ENCODE measurements around the gene ANKS4B. TPM values are rescaled to one million over a fixed set of nuclear protein-coding genes. Genes with fewer than 3 reads are reported as not detected.

Gene ANKS4B
- polyA plus RNA-seq, 3 donors: not detected

DNA sequence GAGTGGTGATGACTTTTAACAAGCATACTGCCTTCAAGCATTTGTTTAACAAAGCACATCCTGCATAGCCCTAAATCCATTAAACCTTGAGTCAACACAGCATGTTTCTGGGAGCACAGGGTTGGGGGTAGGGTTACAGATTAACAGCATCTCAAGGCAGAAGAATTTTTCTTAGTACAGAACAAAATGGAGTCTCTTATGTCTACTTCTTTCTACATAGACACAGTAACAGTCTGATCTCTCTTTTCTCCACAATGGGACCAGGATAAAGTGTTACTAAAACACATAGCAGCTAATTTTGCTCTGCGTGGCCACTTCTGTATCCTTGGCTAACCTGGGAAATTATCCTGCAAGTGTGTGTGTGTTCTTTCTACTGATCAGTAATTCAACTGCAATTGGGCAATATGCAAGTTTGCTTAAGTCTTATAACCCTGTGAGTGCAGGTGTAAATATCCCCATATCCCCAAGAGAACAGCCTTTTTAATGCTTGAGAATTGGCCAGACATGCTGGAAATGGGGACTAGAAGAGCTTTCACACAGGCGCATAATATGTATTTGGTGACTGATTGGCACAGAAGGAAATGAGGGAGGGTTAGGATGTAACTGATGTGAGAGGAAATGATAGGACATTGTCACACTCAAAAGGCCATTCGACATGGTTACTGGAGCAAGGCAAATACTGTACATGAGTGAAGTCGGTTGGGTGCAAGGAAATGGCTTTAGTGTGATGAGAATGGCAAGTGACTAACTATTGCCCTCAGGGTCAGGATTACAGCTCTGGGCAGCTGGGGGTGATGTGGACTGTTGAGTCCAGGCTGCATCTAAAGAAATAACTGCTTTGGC, 10.8 kb upstream of the ANKS4B start:
- no peaks in the 10 kb centered on the region for H3K4me1 ChIP-seq (ENCODE audit: control insufficient read depth in 1 of 2, insufficient read depth in 2 of 2, low read length in 2 of 2)
- no peaks in the 10 kb centered on the region for H3K9me3 ChIP-seq (replicated peaks in 1 of 2; ENCODE audit: control insufficient read depth in 1 of 2, insufficient read depth in 1 of 2, low read length in 2 of 2)
- H4K20me1 ChIP-seq (ENCODE audit: insufficient read depth, low read length): no peaks in the 10 kb centered on the region
- H3K9ac ChIP-seq (ENCODE audit: insufficient read depth, low read length, poor library complexity, severe bottlenecking): no peak overlapping the region
- H2AFZ ChIP-seq (ENCODE audit: insufficient read depth, low read depth, low read length, poor library complexity, severe bottlenecking): no peak overlapping the region
- H3K36me3 ChIP-seq (replicated peaks in 1 of 2; ENCODE audit: control insufficient read depth in 1 of 2, insufficient read depth in 2 of 2, low read length in 2 of 2): no peaks in the 10 kb centered on the region
- Mint-ChIP-seq H3K9me3 (no peaks in the 10 kb centered on the region), H3K36me3 (no peaks in the 10 kb centered on the region), H3K27me3 (ENCODE audit: low read depth in 3 of 3) (peaks cover 10 to 37% (median 25%) of the 10 kb centered on the region in 3 donors), H3K4me3 (no peak overlapping the region), H3K27ac (no peak overlapping the region), H3K4me1 (peaks cover under 1% of the 10 kb centered on the region)
- H3K27ac ChIP-seq (ENCODE audit: low read depth in 1 of 2, low read length in 2 of 2): no peak overlapping the region
- H3K27me3 ChIP-seq (ENCODE audit: control insufficient read depth in 2 of 2, insufficient read depth in 2 of 2, low read length in 2 of 2): peaks cover 2 to 21% of the 10 kb centered on the region in 2 donors
- H3K4me3 ChIP-seq (replicated peaks in 1 of 3; ENCODE audit: low read depth in 2 of 3, low read length in 3 of 3): no peak overlapping the region
- no peaks in the 10 kb centered on the region for H3K79me2 ChIP-seq (ENCODE audit: insufficient read depth, low read length)
- no peak overlapping the region for H3K4me2 ChIP-seq (replicated peaks; ENCODE audit: extremely low read depth, low read length, poor library complexity, severe bottlenecking)
- DNase-seq: no peak
- intact Hi-C loops (cut with micrococcal nuclease): no loop called here
- TF ChIP-seq, protein P1, sequence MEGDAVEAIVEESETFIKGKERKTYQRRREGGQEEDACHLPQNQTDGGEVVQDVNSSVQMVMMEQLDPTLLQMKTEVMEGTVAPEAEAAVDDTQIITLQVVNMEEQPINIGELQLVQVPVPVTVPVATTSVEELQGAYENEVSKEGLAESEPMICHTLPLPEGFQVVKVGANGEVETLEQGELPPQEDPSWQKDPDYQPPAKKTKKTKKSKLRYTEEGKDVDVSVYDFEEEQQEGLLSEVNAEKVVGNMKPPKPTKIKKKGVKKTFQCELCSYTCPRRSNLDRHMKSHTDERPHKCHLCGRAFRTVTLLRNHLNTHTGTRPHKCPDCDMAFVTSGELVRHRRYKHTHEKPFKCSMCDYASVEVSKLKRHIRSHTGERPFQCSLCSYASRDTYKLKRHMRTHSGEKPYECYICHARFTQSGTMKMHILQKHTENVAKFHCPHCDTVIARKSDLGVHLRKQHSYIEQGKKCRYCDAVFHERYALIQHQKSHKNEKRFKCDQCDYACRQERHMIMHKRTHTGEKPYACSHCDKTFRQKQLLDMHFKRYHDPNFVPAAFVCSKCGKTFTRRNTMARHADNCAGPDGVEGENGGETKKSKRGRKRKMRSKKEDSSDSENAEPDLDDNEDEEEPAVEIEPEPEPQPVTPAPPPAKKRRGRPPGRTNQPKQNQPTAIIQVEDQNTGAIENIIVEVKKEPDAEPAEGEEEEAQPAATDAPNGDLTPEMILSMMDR (IDR thresholded peaks at IDR 0.05): no peak
- WGBS (ENCODE audit: insufficient coverage): 87% methylated on average over 3 of the region's 4 CpGs

DNA sequence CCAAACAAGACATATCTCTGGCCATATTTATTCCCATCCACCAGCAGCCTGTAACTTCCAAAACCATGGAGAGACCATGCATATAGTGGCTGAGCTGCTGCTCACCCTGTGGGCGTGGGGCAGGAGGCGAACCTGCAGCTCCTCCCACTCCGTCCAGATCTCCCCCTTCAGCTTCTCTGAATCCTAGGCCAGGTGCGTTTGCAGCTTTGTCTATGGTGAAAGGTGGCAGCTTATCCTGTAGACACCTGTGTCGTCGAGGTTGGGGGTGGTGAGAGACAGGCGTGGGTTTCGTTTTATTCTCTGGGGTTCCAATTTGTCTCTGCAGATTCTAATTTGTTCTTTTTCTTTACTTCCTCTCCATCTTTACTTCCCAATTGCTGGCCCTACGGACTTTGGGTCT, 9.7 kb upstream of the ANKS4B start:
- H3K27me3 ChIP-seq (ENCODE audit: control insufficient read depth in 2 of 2, insufficient read depth in 2 of 2, low read length in 2 of 2): peaks cover 2 to 24% of the 10 kb centered on the region in 2 donors
- H3K36me3 Mint-ChIP-seq: no peaks in the 10 kb centered on the region
- no peak overlapping the region for H3K4me3 Mint-ChIP-seq
- no peaks in the 10 kb centered on the region for H3K36me3 ChIP-seq (replicated peaks in 1 of 2; ENCODE audit: control insufficient read depth in 1 of 2, insufficient read depth in 2 of 2, low read length in 2 of 2)
- peaks cover 9 to 36% (median 19%) of the 10 kb centered on the region in 3 donors for H3K27me3 Mint-ChIP-seq (ENCODE audit: low read depth in 3 of 3)
- WGBS (ENCODE audit: insufficient coverage): 14% methylated on average over 1 of the region's 9 CpGs
- H3K4me2 ChIP-seq (replicated peaks; ENCODE audit: extremely low read depth, low read length, poor library complexity, severe bottlenecking): no peak overlapping the region
- no peak overlapping the region for H3K27ac ChIP-seq (ENCODE audit: low read depth in 1 of 2, low read length in 2 of 2)
- H3K4me3 ChIP-seq (replicated peaks in 1 of 3; ENCODE audit: low read depth in 2 of 3, low read length in 3 of 3): no peak overlapping the region
- no peaks in the 10 kb centered on the region for H3K9me3 Mint-ChIP-seq
- no peak overlapping the region for H3K9ac ChIP-seq (ENCODE audit: insufficient read depth, low read length, poor library complexity, severe bottlenecking)
- no peak for DNase-seq
- no peaks in the 10 kb centered on the region for H4K20me1 ChIP-seq (ENCODE audit: insufficient read depth, low read length)
- H3K4me1 Mint-ChIP-seq: peaks cover 6% of the 10 kb centered on the region
- H3K79me2 ChIP-seq (ENCODE audit: insufficient read depth, low read length): no peaks in the 10 kb centered on the region
- no peak overlapping the region for H2AFZ ChIP-seq (ENCODE audit: insufficient read depth, low read depth, low read length, poor library complexity, severe bottlenecking)
- H3K9me3 ChIP-seq (replicated peaks in 1 of 2; ENCODE audit: control insufficient read depth in 1 of 2, insufficient read depth in 1 of 2, low read length in 2 of 2): no peaks in the 10 kb centered on the region
- intact Hi-C loops (cut with micrococcal nuclease): no loop called here
- H3K4me1 ChIP-seq (ENCODE audit: control insufficient read depth in 1 of 2, insufficient read depth in 2 of 2, low read length in 2 of 2): no peaks in the 10 kb centered on the region
- TF ChIP-seq, protein P1 (IDR thresholded peaks at IDR 0.05): no peak
- H3K27ac Mint-ChIP-seq: no peak overlapping the region

Measured in CD14-positive monocyte (primary cell).